Peyer's patch (tissue), 4 donors: ENCODE data around the gene HNRNPA1L2. TPM values are rescaled to one million over a fixed set of nuclear protein-coding genes. Genes with fewer than 3 reads are reported as not detected.
"Not testable (repeated sequence)": the region's sequence is repeated elsewhere in the genome, so short reads cannot be mapped to it uniquely, and the experiment has no call there.

ENCODE experiments used
- DNase-seq, 3 donors: peaks; one replicate each; pipeline ENCODE4 v3.0.0-alpha.2; 2017 to 2019
- H3K27ac ChIP-seq, 4 donors: fragments of 200-600 bp; sonication (generic); one replicate each; pipeline ENCODE4 v1.5.1; 2016 to 2019
- H3K27me3 ChIP-seq, 2 donors: fragments of 200-600 bp; sonication (generic); one replicate each; pipeline ENCODE4 v1.5.1; 2019
- H3K36me3 ChIP-seq, 3 donors: fragments of 200-600 bp; sonication (generic); one replicate each; pipeline ENCODE4 v1.5.1; 2016 to 2019
- H3K4me1 ChIP-seq, 4 donors: fragments of 200-600 bp; sonication (generic); one replicate each; pipeline ENCODE4 v1.5.1; 2016 to 2019
- H3K4me3 ChIP-seq, 4 donors: fragments of 200-600 bp; sonication (generic); 1 replicate in 3 of 4; 2 replicates in 1 of 4; pipeline ENCODE4 v1.5.1; 2016 to 2019; ENCODE audit warnings: mild to moderate bottlenecking in 1 of 4
- H3K9me3 ChIP-seq, 4 donors: fragments of 200-600 bp; sonication (generic); one replicate each; pipeline ENCODE4 v1.5.1; 2016 to 2019; ENCODE audit warnings: mild to moderate bottlenecking in 1 of 4
- POLR2A ChIP-seq, 2 donors: fragments of 450-650 bp; IDR thresholded peaks; one replicate each; pipeline ENCODE4 v1.5.1; 2017; ENCODE audit warnings: antibody characterized with exemption in 2 of 2, mild to moderate bottlenecking in 2 of 2, moderate library complexity in 2 of 2
- total RNA-seq, 4 donors: library from RNA; depleted of rRNA; stranded (reverse); fragments of >200 nt; gene quantifications; one replicate each; pipeline ENCODE4 v1.1.0, GENCODE V29; 2016
- TF ChIP-seq, protein P1 (sequence below), 6 experiments: fragments of 450-650 bp in 4 of 6; fragments of 200-600 bp in 2 of 6; sonication (generic) in 1 of 6; IDR thresholded peaks; one replicate each; pipeline ENCODE4 v1.5.1; 2017 to 2019; ENCODE audit warnings: antibody characterized with exemption in 6 of 6, mild to moderate bottlenecking in 3 of 6, moderate library complexity in 1 of 6

Gene HNRNPA1L2
- total RNA-seq, 4 donors from 2014 or later, result 2.8 to 23.9 (median 4.6) TPM

DNA sequence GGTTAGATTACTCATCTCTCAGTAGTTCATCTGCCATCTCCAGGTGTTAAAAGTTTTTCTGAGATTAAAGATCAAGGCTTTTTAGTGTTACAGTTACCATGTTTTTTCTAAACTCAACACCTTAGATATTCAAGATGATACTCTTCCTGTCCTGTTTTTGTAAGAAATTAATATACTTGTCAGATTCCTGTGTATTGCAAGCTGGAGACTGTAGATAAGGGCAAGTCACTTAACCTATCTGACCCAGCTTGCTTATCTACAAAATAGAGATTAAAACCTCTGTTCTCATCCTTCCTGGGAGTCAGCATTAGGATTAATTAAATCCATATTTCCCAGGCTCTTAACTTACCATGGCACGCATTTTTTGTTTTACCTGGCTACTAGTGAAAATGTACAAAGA, 35.6 kb downstream of the HNRNPA1L2 start:
- TF ChIP-seq, protein P1, sequence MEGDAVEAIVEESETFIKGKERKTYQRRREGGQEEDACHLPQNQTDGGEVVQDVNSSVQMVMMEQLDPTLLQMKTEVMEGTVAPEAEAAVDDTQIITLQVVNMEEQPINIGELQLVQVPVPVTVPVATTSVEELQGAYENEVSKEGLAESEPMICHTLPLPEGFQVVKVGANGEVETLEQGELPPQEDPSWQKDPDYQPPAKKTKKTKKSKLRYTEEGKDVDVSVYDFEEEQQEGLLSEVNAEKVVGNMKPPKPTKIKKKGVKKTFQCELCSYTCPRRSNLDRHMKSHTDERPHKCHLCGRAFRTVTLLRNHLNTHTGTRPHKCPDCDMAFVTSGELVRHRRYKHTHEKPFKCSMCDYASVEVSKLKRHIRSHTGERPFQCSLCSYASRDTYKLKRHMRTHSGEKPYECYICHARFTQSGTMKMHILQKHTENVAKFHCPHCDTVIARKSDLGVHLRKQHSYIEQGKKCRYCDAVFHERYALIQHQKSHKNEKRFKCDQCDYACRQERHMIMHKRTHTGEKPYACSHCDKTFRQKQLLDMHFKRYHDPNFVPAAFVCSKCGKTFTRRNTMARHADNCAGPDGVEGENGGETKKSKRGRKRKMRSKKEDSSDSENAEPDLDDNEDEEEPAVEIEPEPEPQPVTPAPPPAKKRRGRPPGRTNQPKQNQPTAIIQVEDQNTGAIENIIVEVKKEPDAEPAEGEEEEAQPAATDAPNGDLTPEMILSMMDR (IDR thresholded peaks at IDR 0.05), result no peak
- TF ChIP-seq POLR2A (IDR thresholded peaks at IDR 0.05), result no peak
- Histone ChIP-seq H3K36me3 (peaks cover 0 to 72% (median 0%) of the 10 kb centered on the region in 3 donors), H3K27ac (no peak overlapping the region), H3K4me3 (no peak overlapping the region), H3K27me3 (no peaks in the 10 kb centered on the region), H3K4me1 (no peaks in the 10 kb centered on the region), H3K9me3 (no peaks in the 10 kb centered on the region)
- no peak for DNase-seq

DNA sequence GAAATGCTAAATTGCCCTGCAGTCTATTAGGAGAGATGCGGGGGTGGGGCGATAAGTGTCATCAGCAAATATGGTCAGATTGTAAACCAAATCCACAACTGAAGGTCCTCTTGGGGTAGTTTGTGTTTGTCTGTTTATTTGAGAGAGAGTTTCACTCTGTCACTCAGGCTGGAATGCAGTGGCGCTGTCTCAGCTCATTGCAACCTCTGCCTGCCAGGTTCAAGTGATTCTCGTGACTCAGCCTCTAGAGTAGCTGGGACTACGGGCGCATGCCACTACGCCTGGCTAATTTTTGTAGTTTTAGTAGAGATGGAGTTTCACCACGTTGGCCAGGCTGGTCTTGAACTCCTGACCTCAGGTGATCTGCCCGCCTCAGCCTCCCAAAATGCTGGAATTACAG, 43.6 kb downstream of the HNRNPA1L2 start:
- not testable (repeated sequence) for H3K27me3 ChIP-seq, H3K9me3 ChIP-seq, H3K4me3 ChIP-seq, DNase-seq, H3K4me1 ChIP-seq, H3K27ac ChIP-seq
- H3K36me3 ChIP-seq, result peaks cover 0 to 57% (median 0%) of the 10 kb centered on the region in 3 donors

DNA sequence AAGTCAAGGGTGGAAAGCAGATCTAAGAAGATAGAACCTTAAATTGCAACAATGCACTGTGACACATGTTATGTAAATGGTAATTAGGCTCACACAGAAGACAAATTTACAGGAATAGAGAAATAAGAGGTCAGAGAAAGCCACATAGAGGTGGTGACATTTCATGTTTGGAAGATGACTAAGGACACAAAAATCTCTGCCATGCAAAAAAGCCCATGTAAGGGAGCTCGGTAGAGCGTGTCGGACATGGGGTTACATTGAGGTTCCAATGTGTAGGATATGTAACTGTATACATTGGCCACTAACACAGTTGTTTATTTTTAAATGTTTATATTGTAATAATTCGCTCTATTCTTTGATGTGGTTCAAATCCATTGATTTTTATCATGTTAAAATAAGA, 44.1 kb downstream of the HNRNPA1L2 start:
- no peak for DNase-seq
- TF ChIP-seq, protein P1 (IDR thresholded peaks at IDR 0.05), result no peak
- no peak for TF ChIP-seq POLR2A (IDR thresholded peaks at IDR 0.05)
- no peaks in the 10 kb centered on the region for H3K4me1 ChIP-seq
- no peak overlapping the region for H3K27ac ChIP-seq
- no peaks in the 10 kb centered on the region for H3K9me3 ChIP-seq
- no peaks in the 10 kb centered on the region for H3K27me3 ChIP-seq
- peaks cover 0 to 57% (median 0%) of the 10 kb centered on the region in 3 donors for H3K36me3 ChIP-seq
- H3K4me3 ChIP-seq, result no peak overlapping the region

Other genes with a start within 250 kb of the HNRNPA1L2 start
- gene THSD1, start 236.3 kb upstream of the HNRNPA1L2 start, total RNA-seq, result 1 to 10 TPM; 2.1 to 5.0 (median 2.5) TPM
- 10 to 100 TPM; 52.0 to 87.0 (median 78.7) TPM for gene VPS36, start 191.8 kb upstream of the HNRNPA1L2 start, total RNA-seq
- gene CKAP2, start 187.0 kb upstream of the HNRNPA1L2 start, total RNA-seq, result 10 to 100 TPM in 3 of 4 donors, 1 to 10 TPM in 1; 9.8 to 38.0 (median 13.7) TPM
- gene SUGT1, start 10.4 kb downstream of the HNRNPA1L2 start, total RNA-seq, result 10 to 100 TPM; 22.4 to 49.5 (median 27.5) TPM
- gene CNMD, start 97.4 kb downstream of the HNRNPA1L2 start, total RNA-seq, result not detected
- not detected for gene PCDH8, start 206.2 kb downstream of the HNRNPA1L2 start, total RNA-seq